ENCODE results near the gene CNIH1.

GRCh38 chr14:54425068-54425467 is 16.1 kb downstream of the CNIH1 start:
- no peak for TF ChIP-seq CTCF (IDR thresholded peaks at IDR 0.05)
- no peak for TF ChIP-seq POLR2A (IDR thresholded peaks at IDR 0.05)
